Mesendoderm (in vitro differentiated cells): ENCODE data around the gene ERP27. TPM values are rescaled to one million over a fixed set of nuclear protein-coding genes. Genes with fewer than 3 reads are reported as not detected.

Experiments
- DNase-seq: peaks from one replicate; pipeline ENCODE4 v3.0.0; 2013
- H2AK5ac ChIP-seq: 2 replicates; pipeline ENCODE4 v1.6.1; 2013; ENCODE audit warnings: low read length, inconsistent platforms
- H2BK120ac ChIP-seq: 2 replicates; pipeline ENCODE4 v1.6.1; 2013; ENCODE audit warnings: low read depth, mild to moderate bottlenecking, low read length, moderate library complexity, mixed read lengths
- H2BK15ac ChIP-seq: replicated peaks from 2 replicates; pipeline ENCODE4 v1.6.1; 2013; ENCODE audit warnings: low read depth, mild to moderate bottlenecking, moderate library complexity
- H2BK5ac ChIP-seq: 2 replicates; pipeline ENCODE4 v1.6.1; 2013; ENCODE audit warnings: low read length, inconsistent platforms
- H3K18ac ChIP-seq: 2 replicates; pipeline ENCODE4 v1.6.1; 2013; ENCODE audit warnings: mild to moderate bottlenecking, low read length, mixed read lengths
- H3K23ac ChIP-seq: one replicate; pipeline ENCODE4 v1.6.1; 2013; ENCODE audit warnings: low read length
- H3K27ac ChIP-seq: 2 replicates; pipeline ENCODE4 v1.5.1; 2013; ENCODE audit warnings: low read depth, mild to moderate bottlenecking, inconsistent platforms, low read length, moderate library complexity
- H3K27me3 ChIP-seq: 2 replicates; pipeline ENCODE4 v1.6.1; 2013; ENCODE audit warnings: low read length, control low read depth, mild to moderate bottlenecking, inconsistent platforms; ENCODE audit not compliant: insufficient read depth, poor library complexity
- H3K36me3 ChIP-seq: 2 replicates; pipeline ENCODE4 v1.6.1; 2013; ENCODE audit warnings: low read length, inconsistent platforms; ENCODE audit not compliant: control insufficient read depth, insufficient read depth
- H3K4ac ChIP-seq: one replicate; pipeline ENCODE4 v1.6.1; 2013; ENCODE audit warnings: low read depth, mild to moderate bottlenecking, low read length, moderate library complexity
- H3K4me1 ChIP-seq: 2 replicates; pipeline ENCODE4 v1.6.1; 2013; ENCODE audit warnings: low read depth, low read length, inconsistent platforms; ENCODE audit not compliant: control insufficient read depth
- H3K4me2 ChIP-seq: 2 replicates; pipeline ENCODE4 v1.6.1; 2013; ENCODE audit warnings: low read length
- H3K4me3 ChIP-seq: 2 replicates; pipeline ENCODE4 v1.5.1; 2013; ENCODE audit warnings: mild to moderate bottlenecking, low read length
- H3K56ac ChIP-seq: one replicate; pipeline ENCODE4 v1.6.1; 2013; ENCODE audit warnings: low read length
- H3K79me1 ChIP-seq: 2 replicates; pipeline ENCODE4 v1.6.1; 2013; ENCODE audit warnings: low read length, inconsistent platforms
- H3K79me2 ChIP-seq: 2 replicates; pipeline ENCODE4 v1.6.1; 2013; ENCODE audit warnings: mild to moderate bottlenecking, low read length; ENCODE audit not compliant: control insufficient read depth, insufficient read depth
- H3K9ac ChIP-seq: 2 replicates; pipeline ENCODE4 v1.6.1; 2013; ENCODE audit warnings: low read length, inconsistent platforms
- H4K5ac ChIP-seq: one replicate; pipeline ENCODE4 v1.6.1; 2013; ENCODE audit warnings: low read length
- H4K8ac ChIP-seq: one replicate; pipeline ENCODE4 v1.6.1; 2013; ENCODE audit warnings: low read depth, mild to moderate bottlenecking, control low read depth, low read length, moderate library complexity
- WGBS: extraction: QIAGEN DNeasy Blood & Tissue Kit; methylation state at CpG from one replicate; pipeline ENCODE4 v1.1.7; 2013; ENCODE audit warnings: low lambda C conversion rate, missing lambda C conversion rate; ENCODE audit not compliant: insufficient coverage; ENCODE audit errors: extremely low coverage; 5-methylcytosine and 5-hydroxymethylcytosine counted together
- polyA plus RNA-seq, 2 experiments: library from polyadenylated mRNA; stranded (reverse); fragments of 200-250 nt; gene quantifications; one replicate each; pipeline ENCODE4 v1.2.3, GENCODE V29; 2013

Gene ERP27
- 0.24 TPM for polyA plus RNA-seq (2013, experiment 1 of 2)
- 0.14 TPM for polyA plus RNA-seq (2013, experiment 2 of 2)

DNA sequence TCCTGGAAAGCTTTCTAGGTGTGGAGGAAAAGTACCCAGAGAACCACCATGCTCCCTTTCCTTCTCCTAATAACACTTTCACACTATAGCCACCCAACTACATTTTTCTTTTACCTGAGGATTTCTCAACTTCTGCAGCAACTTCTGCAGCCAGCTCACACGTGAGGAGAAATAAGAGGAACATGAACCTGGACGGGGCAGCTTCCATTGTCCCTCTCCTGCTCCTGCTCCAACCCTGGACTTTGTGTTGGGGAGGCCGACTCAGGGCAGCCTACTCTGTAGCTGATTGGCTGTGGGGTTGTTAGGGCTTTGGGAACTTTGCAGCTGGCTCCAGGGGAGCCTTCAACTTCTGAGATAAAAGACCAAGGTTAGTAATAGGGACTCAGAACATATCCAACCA is at the start of gene ERP27:
TSS of gene ERP27 (minus strand) at position 237 of the 400 bp plus-strand sequence. CDS start at position 208, 29 bp downstream.
- H2AK5ac ChIP-seq = no peak within 1 kb of the TSS

DNA sequence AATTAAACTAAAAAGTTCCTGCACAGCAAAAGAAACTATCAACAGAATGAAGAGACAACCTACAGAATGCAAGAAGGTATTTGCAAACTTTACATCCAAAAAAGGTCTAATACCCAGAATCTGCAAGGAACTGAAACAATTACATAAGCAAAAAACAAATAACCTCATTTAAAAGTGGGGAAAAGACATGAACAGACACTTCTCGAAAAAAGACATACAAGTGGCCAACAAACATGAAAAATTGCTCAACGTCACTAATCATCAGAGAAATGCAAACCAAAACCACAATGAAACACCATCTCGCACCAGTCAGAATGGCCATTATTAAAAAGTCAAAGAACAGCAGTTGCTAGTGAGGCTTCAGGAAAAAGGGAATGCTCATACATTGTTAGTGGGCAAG is 49.7 kb upstream of the ERP27 start:
- Histone ChIP-seq H3K9ac (no peak overlapping the region), H3K79me1 (no peaks in the 10 kb centered on the region), H2BK5ac (no peak overlapping the region), H2AK5ac (no peak overlapping the region), H3K36me3 (no peaks in the 10 kb centered on the region), H3K79me2 (no peaks in the 10 kb centered on the region), H4K8ac (no peak overlapping the region), H3K18ac (no peak overlapping the region), H3K4me2 (no peak overlapping the region), H3K4me1 (no peaks in the 10 kb centered on the region), H3K27ac (no peak overlapping the region), H3K4ac (no peak overlapping the region), H3K56ac (no peak overlapping the region), H2BK120ac (no peak overlapping the region), H3K27me3 (no peaks in the 10 kb centered on the region), H4K5ac (no peak overlapping the region), H2BK15ac (no peak overlapping the region), H3K23ac (no peak overlapping the region), H3K4me3 (no peak overlapping the region)
- WGBS = no CpG with 5 or more reads among the region's 3 CpGs
- DNase-seq = no peak

More for the DNA sequence above, at the start of gene ERP27:
- Histone ChIP-seq H2BK5ac (no peak within 1 kb of the TSS), H3K36me3 (no peaks in the 10 kb centered on the region), H4K5ac (no peak within 1 kb of the TSS), H3K23ac (no peak within 1 kb of the TSS), H3K4me3 (no peak within 1 kb of the TSS), H3K4ac (no peak within 1 kb of the TSS), H3K79me2 (no peaks in the 10 kb centered on the region), H2BK120ac (no peak within 1 kb of the TSS), H3K4me1 (no peaks in the 10 kb centered on the region), H3K79me1 (no peaks in the 10 kb centered on the region), H3K18ac (no peak within 1 kb of the TSS), H3K4me2 (no peak within 1 kb of the TSS), H4K8ac (no peak within 1 kb of the TSS), H3K27ac (no peak within 1 kb of the TSS), H3K27me3 (no peaks in the 10 kb centered on the region), H3K56ac (no peak within 1 kb of the TSS), H2BK15ac (no peak within 1 kb of the TSS), H3K9ac (no peak within 1 kb of the TSS)
- DNase-seq = no peak
- no CpG with 5 or more reads among the region's 3 CpGs for WGBS

DNA sequence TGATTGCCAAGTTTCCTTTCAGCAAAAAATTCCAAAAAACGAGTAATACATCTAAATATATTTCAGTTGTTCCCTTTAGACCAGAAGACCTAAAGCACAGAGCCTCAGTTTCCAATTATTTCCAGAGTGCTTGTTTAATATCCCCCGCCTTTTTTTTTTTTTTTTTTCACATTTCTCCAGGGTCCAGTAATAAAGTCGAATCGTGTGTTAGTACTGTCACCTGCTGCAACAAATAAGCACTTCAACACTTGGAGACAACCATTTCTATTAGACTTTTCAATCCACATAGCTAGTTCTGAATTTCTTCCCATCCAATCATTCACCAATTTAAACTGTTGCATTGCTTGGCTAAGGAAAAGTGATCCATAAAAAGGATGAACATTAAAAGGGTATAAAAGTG is 48.1 kb upstream of the ERP27 start:
- H3K4ac ChIP-seq = no peak overlapping the region
- no CpG with 5 or more reads among the region's 4 CpGs for WGBS
- no peak overlapping the region for H2BK5ac ChIP-seq
- no peak overlapping the region for H2BK120ac ChIP-seq
- no peaks in the 10 kb centered on the region for H3K4me1 ChIP-seq
- H3K79me1 ChIP-seq = no peaks in the 10 kb centered on the region
- no peak overlapping the region for H3K4me3 ChIP-seq
- no peak for DNase-seq
- H3K27me3 ChIP-seq = no peaks in the 10 kb centered on the region
- H4K5ac ChIP-seq = no peak overlapping the region
- no peak overlapping the region for H3K56ac ChIP-seq
- H3K36me3 ChIP-seq = no peaks in the 10 kb centered on the region
- no peak overlapping the region for H4K8ac ChIP-seq
- H3K4me2 ChIP-seq = no peak overlapping the region
- H3K18ac ChIP-seq = no peak overlapping the region
- no peak overlapping the region for H3K27ac ChIP-seq
- no peak overlapping the region for H3K23ac ChIP-seq
- no peak overlapping the region for H3K9ac ChIP-seq
- no peak overlapping the region for H2AK5ac ChIP-seq
- H3K79me2 ChIP-seq = no peaks in the 10 kb centered on the region
- H2BK15ac ChIP-seq = no peak overlapping the region

DNA sequence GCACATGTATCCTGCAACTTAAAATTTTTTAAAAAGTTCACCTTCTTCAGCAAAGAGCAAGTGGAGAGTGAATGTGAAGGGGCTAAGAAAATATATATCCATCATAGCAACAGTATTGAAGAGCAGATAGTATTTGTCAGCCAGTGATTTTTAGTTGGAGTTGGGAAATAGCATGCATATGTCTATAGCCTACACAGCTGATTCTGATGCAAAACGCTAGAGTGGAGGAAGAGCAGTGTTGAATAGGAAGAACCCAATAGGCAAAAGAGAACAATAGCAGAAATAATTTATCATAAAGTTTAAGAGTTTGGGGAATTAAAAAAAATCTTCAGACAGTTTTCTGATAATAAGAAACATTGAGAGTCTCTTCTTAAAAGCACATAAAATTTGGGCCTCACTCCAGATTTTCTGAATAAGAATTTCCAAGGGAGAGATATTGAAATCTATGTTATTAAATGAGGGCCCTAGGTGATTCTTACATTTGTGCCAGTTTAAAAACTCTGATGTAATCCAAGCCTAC is 46.5 kb upstream of the ERP27 start:
- Histone ChIP-seq H3K9ac (no peak overlapping the region), H3K56ac (no peak overlapping the region), H3K4me2 (no peak overlapping the region), H3K36me3 (no peaks in the 10 kb centered on the region), H3K4me1 (no peaks in the 10 kb centered on the region), H3K27me3 (no peaks in the 10 kb centered on the region), H3K79me1 (no peaks in the 10 kb centered on the region), H2BK120ac (no peak overlapping the region), H2BK15ac (no peak overlapping the region), H3K23ac (no peak overlapping the region), H4K8ac (no peak overlapping the region), H2BK5ac (no peak overlapping the region), H3K79me2 (no peaks in the 10 kb centered on the region), H3K18ac (no peak overlapping the region), H3K4me3 (no peak overlapping the region), H4K5ac (no peak overlapping the region), H2AK5ac (no peak overlapping the region), H3K4ac (no peak overlapping the region), H3K27ac (no peak overlapping the region)
- WGBS = no CpG with 5 or more reads among the region's 1 CpG
- DNase-seq = no peak

DNA sequence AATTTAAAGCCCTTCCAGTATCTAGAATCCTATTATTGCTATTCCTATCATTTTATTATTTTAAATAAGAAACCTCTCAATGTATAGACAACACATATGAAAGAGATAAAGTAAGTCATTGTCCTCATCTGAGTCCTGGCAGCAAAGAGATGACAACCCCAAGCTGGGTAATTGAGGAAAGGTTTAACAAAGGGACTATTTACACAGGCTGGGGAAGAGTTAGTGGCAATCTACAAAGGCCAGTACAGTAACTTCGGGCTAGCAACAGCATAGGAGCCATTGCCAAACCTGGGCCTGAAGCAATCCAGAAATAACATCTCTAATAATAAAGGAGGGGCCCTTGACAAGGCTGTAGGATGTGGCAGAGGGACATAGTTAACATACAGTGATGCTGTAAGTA is 45.7 kb upstream of the ERP27 start:
- WGBS = no CpG with 5 or more reads among the region's 1 CpG
- H3K18ac ChIP-seq = no peak overlapping the region
- H2AK5ac ChIP-seq = no peak overlapping the region
- no peak for DNase-seq
- no peak overlapping the region for H4K5ac ChIP-seq
- no peaks in the 10 kb centered on the region for H3K36me3 ChIP-seq
- no peak overlapping the region for H3K56ac ChIP-seq
- no peak overlapping the region for H3K23ac ChIP-seq
- H2BK120ac ChIP-seq = no peak overlapping the region
- no peaks in the 10 kb centered on the region for H3K79me1 ChIP-seq
- no peak overlapping the region for H3K9ac ChIP-seq
- no peak overlapping the region for H3K4me2 ChIP-seq
- no peak overlapping the region for H2BK15ac ChIP-seq
- H3K4me3 ChIP-seq = no peak overlapping the region
- H3K27ac ChIP-seq = no peak overlapping the region
- no peaks in the 10 kb centered on the region for H3K4me1 ChIP-seq
- no peaks in the 10 kb centered on the region for H3K79me2 ChIP-seq
- no peak overlapping the region for H3K4ac ChIP-seq
- no peaks in the 10 kb centered on the region for H3K27me3 ChIP-seq
- no peak overlapping the region for H2BK5ac ChIP-seq
- H4K8ac ChIP-seq = no peak overlapping the region

DNA sequence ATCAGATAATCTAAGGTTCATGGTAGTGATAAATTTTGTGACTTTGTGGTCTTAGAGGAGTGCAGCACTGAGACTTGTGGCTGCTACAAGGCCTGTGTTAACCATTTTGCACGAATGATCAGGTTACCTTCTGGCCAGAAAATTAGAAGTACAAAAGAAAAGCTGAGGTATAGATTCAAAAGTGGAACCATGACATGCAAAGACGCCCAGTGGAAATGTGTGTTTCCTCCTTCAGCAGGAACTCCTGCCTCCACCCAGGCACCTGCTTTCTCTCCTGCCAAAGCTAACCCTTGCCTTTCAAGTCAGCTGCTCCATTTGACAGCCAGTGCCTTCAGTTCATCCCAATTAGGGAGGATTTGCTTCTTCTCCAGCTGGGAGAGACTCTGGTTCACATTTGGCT is 44.7 kb upstream of the ERP27 start:
- Histone ChIP-seq H3K18ac (no peak overlapping the region), H3K36me3 (no peaks in the 10 kb centered on the region), H3K4me3 (no peak overlapping the region), H2BK120ac (no peak overlapping the region), H3K4me2 (no peak overlapping the region), H3K27me3 (no peaks in the 10 kb centered on the region), H2BK15ac (no peak overlapping the region), H2AK5ac (no peak overlapping the region), H3K56ac (no peak overlapping the region), H2BK5ac (no peak overlapping the region), H3K27ac (no peak overlapping the region), H4K8ac (no peak overlapping the region), H3K9ac (no peak overlapping the region), H3K79me2 (no peaks in the 10 kb centered on the region), H3K4ac (no peak overlapping the region), H3K4me1 (no peaks in the 10 kb centered on the region), H4K5ac (no peak overlapping the region), H3K23ac (no peak overlapping the region), H3K79me1 (no peaks in the 10 kb centered on the region)
- WGBS = no CpG with 5 or more reads among the region's 2 CpGs
- no peak for DNase-seq
